ENCODE measurements around the gene CASP8.
"Not testable (repeated sequence)": the region's sequence is repeated elsewhere in the genome, so short reads cannot be mapped to it uniquely, and the experiment has no call there.

CASP8 gene

GRCh38 chr2:201266629-201267028, 6.3 kb downstream of the CASP8 start:
- no peak for FAIRE-seq
- DNase-seq (ENCODE audit: extremely low spot score, insufficient read length, low read depth) = no peak

- FAIRE-seq (no peak), DNase-seq (ENCODE audit: extremely low spot score, insufficient read length, low read depth) (no peak)
Measured at GRCh38 chr2:201267278-201268030, 7.1 kb downstream of the CASP8 start.

- FAIRE-seq (no peak), DNase-seq (ENCODE audit: extremely low spot score, insufficient read length, low read depth) (no peak)
Measured at GRCh38 chr2:201269764-201270163, 9.4 kb downstream of the CASP8 start.

- no peak for DNase-seq (ENCODE audit: extremely low spot score, insufficient read length, low read depth)
- FAIRE-seq = no peak
Measured at GRCh38 chr2:201270293-201271001, 10.1 kb downstream of the CASP8 start.

- FAIRE-seq (no peak), DNase-seq (ENCODE audit: extremely low spot score, insufficient read length, low read depth) (no peak)
Measured at GRCh38 chr2:201271917-201272316, 11.6 kb downstream of the CASP8 start.

- FAIRE-seq (no peak), DNase-seq (ENCODE audit: extremely low spot score, insufficient read length, low read depth) (no peak)
Measured at GRCh38 chr2:201273330-201273983, 13.1 kb downstream of the CASP8 start.

- DNase-seq (ENCODE audit: extremely low spot score, insufficient read length, low read depth) (no peak), FAIRE-seq (no peak)
Measured at GRCh38 chr2:201275069-201275468, 14.7 kb downstream of the CASP8 start.

GRCh38 chr2:201275990-201276389, 15.7 kb downstream of the CASP8 start:
- FAIRE-seq (no peak), DNase-seq (ENCODE audit: extremely low spot score, insufficient read length, low read depth) (no peak)

- FAIRE-seq = no peak
Measured at GRCh38 chr2:201276511-201276910, 16.2 kb downstream of the CASP8 start.

GRCh38 chr2:201279079-201279478, 18.7 kb downstream of the CASP8 start:
- DNase-seq (ENCODE audit: extremely low spot score, insufficient read length, low read depth) = no peak
- FAIRE-seq = no peak

More at GRCh38 chr2:201276511-201276910, 16.2 kb downstream of the CASP8 start:
- no peak for DNase-seq (ENCODE audit: extremely low spot score, insufficient read length, low read depth)

- FAIRE-seq = peak; percentile 62
- DNase-seq (ENCODE audit: extremely low spot score, insufficient read length, low read depth) = no peak
Measured at GRCh38 chr2:201280191-201281040, 20.1 kb downstream of the CASP8 start.

- no peak for DNase-seq (ENCODE audit: extremely low spot score, insufficient read length, low read depth)
- FAIRE-seq = no peak
Measured at GRCh38 chr2:201285499-201285898, 25.2 kb downstream of the CASP8 start.

GRCh38 chr2:201290457-201291148, 30.3 kb downstream of the CASP8 start:
- FAIRE-seq; DNase-seq (ENCODE audit: extremely low spot score, insufficient read length, low read depth): not testable (repeated sequence)

- DNase-seq (ENCODE audit: extremely low spot score, insufficient read length, low read depth) (no peak), FAIRE-seq (no peak)
Measured at GRCh38 chr2:201298462-201299052, 38.2 kb downstream of the CASP8 start.

- DNase-seq (ENCODE audit: extremely low spot score, insufficient read length, low read depth); FAIRE-seq: not testable (repeated sequence)
Measured at GRCh38 chr2:201299929-201300328, 39.6 kb downstream of the CASP8 start.

GRCh38 chr2:201307876-201308275, 47.5 kb downstream of the CASP8 start:
- FAIRE-seq = no peak
- DNase-seq (ENCODE audit: extremely low spot score, insufficient read length, low read depth) = no peak

GRCh38 chr2:201308914-201309313, 48.6 kb downstream of the CASP8 start:
- DNase-seq (ENCODE audit: extremely low spot score, insufficient read length, low read depth) = no peak
- no peak for FAIRE-seq

- DNase-seq (ENCODE audit: extremely low spot score, insufficient read length, low read depth) = no peak
- FAIRE-seq = no peak
Measured at GRCh38 chr2:201313362-201313761, 53.0 kb downstream of the CASP8 start.

- FAIRE-seq (no peak), DNase-seq (ENCODE audit: extremely low spot score, insufficient read length, low read depth) (no peak)
Measured at GRCh38 chr2:201319511-201319910, 59.2 kb downstream of the CASP8 start.

Data from GM18507 (cell line).